ENCODE data around the gene ZNF480.
A peak's percentile ranks its signal among the peaks of the same experiment; 100 is the strongest.
"Not testable (repeated sequence)": the region's sequence is repeated elsewhere in the genome, so short reads cannot be mapped to it uniquely, and the experiment has no call there.

ZNF480 gene

DNA sequence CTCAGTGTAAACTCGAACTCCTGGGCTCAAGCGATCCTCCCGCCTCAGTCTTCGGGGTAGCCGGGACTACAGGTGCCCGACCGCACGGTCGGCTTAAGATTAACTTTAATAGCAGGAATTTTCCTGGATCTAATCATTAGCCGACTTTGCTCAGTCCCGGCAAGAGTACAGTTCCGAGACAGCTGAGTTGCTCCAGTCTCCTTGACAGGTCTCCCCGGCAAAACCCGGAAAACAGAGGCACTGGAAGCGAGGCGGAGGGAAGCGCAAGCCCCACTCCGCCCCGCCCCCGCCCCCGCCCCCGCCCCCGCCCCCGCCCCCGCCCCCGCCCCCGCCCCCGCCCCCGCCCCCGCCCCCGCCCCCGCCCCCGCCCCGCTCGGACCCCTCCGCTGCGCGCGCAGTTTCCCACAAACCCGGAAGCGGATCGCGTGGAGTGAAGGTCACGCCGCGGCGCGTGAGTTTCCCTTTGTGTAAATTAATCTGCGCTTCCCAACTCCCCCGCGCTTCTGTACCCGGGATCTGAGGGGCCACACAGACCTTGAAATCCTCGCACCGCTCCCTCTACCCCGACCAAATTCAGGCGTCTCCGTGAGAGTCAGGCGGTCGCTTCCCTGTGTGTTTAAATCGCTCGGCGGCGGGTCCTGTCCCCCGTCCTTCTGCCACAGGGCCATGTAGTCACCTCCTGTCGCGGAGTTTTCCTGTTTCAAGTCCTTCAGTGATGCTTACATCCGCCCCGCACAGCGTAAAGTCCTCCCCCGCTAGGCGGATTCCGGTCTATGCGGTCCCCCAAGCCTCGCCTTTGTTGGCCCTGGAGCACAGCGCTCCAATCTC, at the start of gene ZNF480:
Gene ZNF480 (plus strand): TSS at position 397 of the 828 bp plus-strand sequence. CDS start 3,244 bp downstream, outside the sequence.
- DNase-seq (ENCODE audit: low read depth), result peak; percentile 54

DNA sequence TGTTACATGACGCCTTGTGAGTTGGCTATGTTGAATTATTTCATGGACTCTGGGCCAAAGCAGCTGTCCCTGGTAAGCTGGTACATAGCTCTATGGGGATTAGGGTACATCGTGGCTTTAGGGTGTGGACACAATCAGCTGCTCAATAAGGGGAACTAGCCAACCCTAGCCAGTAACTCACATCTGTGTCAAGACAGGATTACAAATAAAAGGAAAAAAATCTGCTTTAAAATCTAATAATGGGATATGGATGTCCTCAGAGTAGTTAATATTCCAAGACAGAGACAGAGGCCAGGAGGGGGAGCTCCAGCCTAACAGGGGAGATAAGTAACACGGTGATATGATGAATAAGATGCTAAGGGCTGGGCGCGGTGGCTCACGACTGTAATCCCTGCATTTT, 48.7 kb upstream of the ZNF480 start:
- peak; percentile 41 for DNase-seq (ENCODE audit: low read depth)

DNA sequence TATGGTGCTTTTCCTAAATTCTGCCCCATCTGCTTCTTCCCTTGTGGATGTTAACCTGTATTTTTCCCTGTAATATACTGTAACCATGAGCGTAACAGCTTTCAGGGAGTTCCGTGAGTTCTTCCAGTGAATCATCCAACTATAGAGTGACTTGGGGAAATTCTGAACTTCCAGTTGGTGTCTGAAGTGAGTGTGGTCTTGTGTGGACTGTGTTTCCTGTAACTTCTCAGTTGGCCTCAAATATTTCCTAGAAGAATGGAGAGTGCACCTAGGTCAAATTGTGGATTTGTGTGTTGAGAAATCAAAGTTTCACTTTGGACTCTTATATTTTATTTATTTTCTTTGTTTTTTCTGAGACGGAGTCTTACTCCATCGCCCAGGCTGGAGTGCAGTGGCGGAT, 38.5 kb upstream of the ZNF480 start:
- no peak for DNase-seq (ENCODE audit: low read depth)

DNA sequence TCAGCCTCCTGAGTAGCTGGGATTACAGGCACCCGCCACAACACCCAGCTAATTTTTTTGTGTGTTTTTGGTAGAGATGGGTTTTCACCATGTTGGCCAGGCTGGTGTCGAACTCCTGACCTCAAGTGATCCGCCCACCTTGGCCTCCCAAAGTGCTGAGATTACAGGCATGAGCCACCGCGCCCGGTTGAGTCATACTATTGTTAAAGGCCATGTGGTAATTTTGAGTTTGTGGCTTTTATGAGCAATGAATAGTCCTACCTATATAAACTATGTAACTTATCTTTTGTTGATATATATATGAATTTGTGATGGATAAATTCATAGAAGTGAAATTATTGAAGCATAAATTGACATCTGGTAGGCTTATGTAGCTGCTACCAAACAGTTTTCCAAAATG, 31.4 kb upstream of the ZNF480 start:
- DNase-seq (ENCODE audit: low read depth), result peak; percentile 22

DNA sequence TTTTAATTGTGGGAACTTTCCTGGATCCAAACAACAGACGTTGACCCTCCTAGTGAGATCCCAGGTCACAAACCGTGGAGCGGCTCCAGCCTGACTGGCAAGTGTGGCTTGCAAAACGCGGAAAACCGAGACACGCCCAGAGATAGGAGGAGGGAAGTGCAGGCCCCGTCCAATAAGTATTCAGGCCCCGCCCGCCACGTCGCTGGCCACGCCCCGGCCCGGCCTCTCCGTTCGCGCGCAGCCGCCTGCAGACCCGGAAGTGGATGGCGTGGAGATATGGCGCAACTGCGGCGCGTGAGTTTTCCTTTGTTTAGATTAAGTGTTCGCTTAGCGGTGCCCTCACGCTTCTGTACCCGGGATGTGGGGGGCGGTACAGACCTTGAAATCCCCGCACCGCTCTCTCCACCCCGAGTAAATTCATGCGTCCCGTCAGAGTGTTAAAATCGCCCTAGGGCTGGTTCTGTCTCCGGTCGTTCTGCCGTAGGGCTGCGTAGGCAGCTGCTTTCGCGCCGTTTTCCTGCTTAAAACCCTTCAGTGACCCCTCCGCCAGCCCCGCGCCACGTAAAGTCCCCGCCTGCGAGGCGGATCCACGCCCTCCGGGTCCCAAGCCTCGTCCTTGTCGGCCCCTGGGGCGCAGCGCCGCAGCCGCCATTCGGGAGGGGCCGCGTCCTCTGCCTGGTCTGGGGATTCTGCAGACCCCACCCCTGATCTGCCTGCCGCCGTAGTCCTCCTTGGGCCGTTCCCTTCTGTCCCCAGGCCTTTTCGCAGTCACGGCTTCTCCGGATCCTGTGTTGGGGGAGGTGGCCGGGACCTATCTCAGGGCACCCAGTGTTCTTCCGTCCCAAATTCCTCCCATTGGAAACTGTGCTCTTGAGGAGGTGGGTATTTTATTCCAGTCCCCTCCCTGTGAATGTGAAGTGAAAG, 27.4 kb upstream of the ZNF480 start, which contains the start of gene ZNF766:
Gene ZNF766 (plus strand): TSS at position 250 of the 924 bp plus-strand sequence. CDS start 27 bp downstream, at position 277.
- DNase-seq (ENCODE audit: low read depth), result peak; percentile 97

DNA sequence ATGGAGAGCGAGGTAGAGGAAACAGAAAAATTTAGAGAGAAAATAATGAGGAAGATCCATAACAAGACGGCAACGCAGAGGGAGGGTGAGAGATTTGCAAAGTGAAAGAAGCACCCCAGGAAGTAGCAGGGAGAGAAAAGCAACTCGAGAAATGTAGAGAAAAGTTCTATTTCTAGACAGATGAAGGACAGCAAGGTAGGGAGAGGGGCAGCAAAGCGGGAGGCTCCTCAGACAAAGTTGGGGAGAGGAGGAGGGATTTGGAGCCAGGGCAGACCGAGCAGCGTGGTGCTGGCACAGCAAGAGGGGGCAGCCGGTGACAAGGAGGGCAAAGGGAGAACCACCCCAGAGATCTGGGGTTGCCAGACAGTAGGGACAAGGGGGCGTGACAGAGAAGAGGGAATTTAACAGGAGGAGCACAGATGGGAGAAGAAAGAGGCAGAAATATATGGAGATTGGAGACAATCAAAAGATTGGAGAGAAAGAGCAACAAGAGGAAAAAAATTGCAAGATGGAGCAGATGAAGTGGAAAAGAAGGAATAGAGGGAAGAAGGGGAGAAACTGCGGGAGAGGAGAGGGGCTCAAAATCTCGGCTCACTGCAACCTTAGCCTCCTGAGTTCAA, 26.6 kb upstream of the ZNF480 start:
- DNase-seq (ENCODE audit: low read depth), result no peak

DNA sequence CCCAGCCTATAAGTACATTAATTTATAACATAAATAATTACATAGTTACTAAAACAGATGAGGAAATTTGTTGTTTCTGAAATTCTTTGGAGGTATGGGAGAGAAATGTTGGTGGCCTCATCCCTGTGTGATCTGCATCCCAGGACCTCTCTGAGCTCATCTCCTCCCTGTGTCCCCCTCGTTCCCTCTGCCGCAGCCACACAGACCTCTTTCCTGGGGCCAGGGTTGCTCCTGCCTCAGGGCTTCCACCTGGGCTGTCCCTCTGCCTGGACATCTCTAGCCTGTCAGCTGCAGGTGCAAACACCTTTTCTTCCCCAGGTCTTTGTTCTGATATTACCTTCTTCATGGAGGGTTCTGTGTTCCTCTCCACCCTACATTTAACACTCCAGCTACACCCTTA, 23.7 kb upstream of the ZNF480 start:
- DNase-seq (ENCODE audit: low read depth), result no peak

DNA sequence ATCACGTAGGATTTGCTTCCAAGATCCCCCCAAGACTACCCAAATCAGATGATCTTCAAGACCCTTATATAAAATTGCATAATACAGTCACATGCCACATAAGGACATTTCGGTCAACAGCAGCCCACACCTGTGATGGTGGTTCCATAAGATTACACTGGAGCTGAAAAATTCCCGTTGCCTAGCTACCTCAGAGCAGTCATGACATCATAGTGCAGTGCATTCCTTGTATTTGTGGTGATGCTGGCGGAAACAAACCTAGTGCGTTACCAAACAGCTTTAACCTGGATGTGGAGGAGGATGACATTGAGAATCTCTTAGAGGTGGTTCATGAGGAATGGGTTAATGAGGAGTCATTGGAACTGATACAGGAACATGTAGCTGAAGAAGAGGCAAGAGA, 22.8 kb upstream of the ZNF480 start:
- DNase-seq (ENCODE audit: low read depth), result no peak

DNA sequence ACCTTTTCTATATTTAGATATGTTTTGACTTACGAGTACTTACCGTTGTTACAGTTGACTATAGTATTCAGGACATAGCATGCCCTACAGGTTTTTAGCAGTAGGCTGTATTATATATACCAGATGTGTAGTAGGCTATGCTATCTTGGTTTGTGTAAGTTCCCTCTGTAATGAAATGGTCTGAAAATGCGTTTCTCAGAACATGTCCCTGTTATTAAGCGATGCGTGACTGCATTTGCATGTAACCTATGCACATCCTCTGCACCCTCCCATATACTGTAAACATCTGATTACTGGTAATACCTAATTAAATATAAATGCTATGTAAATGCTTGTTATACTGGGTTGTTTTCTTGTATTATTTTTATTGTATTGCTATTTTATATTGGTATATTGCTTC, 21.0 kb upstream of the ZNF480 start:
- no peak for DNase-seq (ENCODE audit: low read depth)

DNA sequence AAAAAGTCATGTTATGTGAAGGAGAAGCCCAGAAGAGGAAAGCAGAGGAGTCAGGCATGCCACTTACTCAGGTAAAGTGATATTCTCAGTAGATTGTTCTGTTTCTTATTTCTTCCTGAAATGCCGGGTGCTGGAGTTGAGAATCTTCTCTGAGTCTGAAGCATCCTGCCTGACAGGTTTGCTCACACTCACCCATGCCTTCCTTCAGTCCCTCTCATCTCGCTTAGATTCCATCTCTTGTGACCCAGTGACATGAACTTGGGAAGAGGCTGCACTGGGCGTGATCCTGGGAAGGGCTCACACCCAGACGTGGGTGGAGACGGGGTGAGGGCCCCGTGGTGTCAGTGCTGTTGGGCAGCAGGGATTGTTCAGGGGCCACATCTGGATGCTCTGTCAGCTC, 19.5 kb upstream of the ZNF480 start:
- DNase-seq (ENCODE audit: low read depth), result no peak

DNA sequence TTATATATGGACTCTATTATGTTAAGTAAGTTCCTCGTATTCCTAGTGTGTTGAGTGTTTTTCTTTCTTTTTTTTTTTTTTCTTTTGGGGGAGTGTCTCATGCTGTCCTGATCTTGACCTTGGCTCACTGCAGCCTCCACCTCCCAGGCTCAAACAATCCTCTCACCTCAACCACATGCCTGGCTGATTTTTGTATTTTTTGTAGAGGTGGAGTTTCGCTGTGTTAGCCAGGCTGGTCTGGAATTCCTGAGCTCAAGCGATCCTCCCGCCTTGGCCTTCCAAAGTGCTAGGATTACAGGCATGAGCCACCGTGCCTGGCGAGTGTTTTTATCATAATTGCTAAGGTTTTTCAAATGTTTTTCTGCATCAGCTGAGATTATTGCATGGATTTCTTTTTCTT, 10.7 kb upstream of the ZNF480 start:
- no peak for DNase-seq (ENCODE audit: low read depth)

DNA sequence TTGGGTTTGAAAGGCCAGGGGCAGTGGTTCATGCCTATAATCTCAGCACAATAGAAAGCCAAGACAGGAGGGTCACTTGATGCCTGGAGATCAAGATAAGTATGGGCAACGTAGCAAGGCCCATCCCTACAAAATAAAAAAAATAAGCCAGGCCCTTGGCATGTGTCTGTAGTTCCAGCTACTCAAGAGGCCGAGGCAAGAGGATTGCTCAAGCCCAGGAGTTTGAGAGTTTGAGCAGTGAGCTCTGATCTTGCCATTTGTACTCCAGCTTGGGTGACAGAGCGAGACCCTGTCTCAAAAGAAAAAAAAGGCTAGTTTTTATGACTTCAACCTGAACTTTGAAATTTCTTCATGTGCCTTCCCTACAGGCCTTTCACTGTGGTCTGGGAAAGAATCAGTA, 5.2 kb upstream of the ZNF480 start:
- no peak for DNase-seq (ENCODE audit: low read depth)

DNA sequence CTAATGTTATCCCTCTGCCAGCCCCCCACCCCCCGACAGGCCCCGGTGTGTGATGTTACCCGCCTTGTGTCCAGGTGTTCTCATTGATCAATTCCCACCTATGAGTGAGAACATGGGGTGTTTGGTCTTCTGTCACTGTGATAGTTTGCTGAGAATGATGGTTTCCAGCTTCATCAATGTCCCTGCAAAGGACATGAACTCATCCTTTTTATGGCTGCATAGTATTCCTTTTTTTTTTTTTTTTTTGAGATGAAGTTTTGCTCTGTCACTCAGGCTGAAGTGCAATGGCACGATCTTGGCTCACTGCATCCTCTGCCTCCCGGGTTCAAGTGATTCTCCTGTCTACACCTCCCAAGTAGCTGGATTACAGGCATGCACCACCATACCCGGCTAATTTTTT, 4.0 kb upstream of the ZNF480 start:
- DNase-seq (ENCODE audit: low read depth), result not testable (repeated sequence)

DNA sequence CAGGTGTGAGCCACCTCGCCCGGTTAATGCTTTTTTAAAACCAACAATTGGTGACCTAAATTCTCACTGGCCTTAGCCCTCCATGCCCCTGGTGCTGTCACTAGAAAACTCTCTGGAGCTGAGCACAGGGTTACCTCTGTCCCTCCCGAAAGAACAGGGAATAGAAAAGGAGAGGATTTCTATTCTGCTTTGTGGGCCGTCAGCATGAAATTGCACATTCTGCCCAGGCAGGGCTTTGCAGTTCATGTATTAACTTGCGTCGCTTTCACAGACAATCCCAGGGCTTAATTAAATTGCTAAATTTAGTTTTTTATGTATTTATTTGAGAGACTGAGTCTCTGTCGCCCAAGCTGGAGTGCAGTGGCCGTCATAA, 583 bp upstream of the ZNF480 start:
- DNase-seq (ENCODE audit: low read depth), result no peak

DNA sequence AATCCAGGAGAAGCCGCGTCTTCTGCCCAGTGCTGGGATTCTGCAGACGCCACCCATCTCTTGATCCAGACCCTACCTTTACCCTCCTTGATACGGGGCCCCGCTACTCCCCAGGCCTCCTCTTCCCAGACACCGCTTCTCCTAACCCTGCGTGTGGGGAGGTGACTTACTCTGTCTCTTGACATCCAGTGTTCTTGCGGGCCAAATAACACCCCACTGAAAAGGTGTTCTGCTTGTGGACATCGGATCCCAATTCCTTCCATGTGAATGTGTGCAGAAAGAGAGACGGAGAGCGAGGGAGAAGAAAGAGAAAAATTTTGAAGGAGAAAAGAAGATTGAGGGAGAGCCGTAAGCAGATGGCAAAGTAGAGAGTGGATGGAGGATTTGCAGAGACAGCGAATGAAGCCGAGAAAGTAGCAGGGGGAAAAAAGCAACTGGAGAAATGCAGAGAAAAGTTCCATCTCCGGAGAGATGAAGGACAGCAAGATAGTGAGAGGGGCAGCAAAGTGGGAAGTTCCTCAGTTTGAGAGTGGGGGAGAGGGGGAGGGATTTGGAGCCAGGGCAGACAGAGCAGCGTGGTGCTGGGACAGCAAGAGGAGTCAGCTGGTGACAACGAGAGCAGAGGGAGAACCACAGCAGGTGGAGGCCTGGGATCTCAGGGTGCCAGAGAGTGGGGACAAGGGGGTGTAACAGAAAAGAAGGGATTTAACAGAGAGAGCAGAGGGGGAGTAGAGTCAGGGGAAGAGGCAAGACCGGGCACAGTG, 814 bp downstream of the ZNF480 start:
- DNase-seq (ENCODE audit: low read depth), result no peak

DNA sequence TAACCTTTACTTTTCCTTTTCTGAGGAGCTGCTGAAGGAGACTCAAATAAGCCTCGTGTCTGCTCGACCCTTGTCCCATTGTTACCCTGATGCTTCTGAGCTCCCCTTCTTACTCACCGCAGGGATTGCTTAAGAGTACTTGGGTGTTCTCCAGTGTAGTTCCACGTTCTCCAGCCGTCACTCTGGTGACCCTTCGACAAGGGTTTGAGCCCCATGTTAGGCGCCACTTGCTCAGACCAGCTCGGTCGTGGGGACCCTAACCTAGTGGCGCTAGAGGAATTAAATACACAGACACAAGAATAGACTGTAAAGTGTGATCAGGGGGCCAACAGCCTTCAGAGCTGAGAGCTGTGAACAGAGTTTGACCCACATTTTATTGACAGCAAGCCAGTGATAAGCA, 10.3 kb downstream of the ZNF480 start:
- no peak for DNase-seq (ENCODE audit: low read depth)

DNA sequence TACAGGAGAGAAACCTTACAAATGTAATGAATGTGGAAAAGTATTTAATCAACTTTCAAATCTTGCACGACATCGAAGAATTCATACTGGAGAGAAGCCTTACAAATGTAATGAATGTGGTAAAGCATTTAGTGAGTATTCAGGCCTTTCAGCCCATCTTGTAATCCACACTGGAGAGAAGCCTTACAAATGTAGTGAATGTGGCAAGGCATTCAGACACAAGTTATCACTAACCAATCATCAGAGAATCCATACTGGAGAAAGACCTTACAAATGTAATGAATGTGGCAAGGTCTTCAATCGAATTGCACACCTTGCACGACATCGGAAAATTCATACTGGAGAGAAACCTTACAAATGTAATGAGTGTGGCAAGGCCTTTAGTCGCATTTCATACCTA, 25.5 kb downstream of the ZNF480 start:
- DNase-seq (ENCODE audit: low read depth), result no peak

DNA sequence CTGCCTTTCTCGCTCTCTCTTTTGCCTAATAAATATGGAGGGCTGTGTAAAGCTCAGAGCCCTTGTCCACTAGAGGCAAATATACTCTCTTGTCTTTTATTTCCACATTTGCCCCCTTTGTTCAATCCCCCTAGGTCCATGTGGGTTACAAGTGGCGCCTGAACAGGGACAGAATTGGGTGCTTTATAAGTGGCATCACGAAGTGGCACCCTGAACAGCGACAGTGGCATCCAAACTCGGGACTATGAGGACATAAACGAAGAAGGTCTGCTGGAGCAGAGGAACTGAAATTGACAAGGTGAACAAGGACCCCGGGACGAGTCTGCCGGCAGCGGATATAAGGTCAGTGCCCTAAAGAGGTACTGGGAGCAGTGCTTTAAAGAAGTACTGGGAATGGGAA, 34.8 kb downstream of the ZNF480 start:
- no peak for DNase-seq (ENCODE audit: low read depth)

DNA sequence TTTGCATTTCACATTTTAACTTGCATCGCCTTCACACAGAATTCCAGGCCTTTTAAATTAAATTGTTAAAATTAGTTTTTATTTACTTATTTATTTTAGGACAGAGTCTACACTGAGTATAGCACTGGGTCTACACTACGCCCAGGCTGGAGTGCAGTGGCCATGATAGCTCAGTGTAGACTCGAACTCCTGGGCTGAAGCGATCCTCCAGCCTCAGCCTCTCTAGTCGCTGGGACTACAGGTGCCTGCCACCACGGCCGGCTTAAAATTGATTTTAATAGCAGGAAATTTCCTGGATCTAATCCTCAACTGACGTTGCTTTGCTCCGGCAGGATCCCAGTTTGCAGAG, 38.8 kb downstream of the ZNF480 start:
- DNase-seq (ENCODE audit: low read depth), result no peak

DNA sequence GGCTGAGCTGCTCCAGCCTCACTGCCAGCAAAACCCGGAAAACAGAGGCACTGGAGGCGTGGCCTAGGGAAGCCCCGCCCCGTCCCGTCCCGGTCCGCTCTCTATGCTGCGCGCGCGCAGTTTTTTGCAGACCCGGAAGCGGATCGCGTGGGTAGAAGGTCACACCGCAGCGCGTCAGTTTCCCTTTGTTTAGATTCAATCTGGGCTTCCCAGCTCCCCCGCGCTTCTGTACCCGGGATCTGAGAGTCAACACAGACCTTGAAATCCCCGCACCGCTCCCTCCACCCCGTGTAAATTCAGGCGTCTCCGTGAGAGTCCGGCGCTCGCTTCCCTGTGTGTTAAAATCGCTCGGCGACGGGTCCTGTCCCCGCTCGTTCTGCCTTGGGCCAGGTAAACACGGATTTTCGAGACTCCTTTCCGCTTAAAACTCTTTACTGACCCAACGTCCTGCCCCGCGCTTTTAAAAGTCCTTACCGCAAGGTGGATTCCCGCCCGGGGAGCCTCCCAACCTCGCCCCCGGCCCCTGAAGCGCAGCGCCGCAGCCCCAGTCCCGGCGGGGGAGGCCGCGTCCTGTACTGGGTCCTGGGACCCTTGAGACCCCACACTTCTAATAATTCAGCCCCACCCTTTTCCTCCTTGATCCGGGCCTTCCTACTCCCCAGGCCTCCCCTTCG, 39.3 kb downstream of the ZNF480 start, which contains the start of gene ZNF610:
Gene ZNF610 (plus strand): TSS at position 127 of the 674 bp plus-strand sequence. CDS start 12,930 bp downstream, outside the sequence.
- DNase-seq (ENCODE audit: low read depth), result peak; percentile 85

DNA sequence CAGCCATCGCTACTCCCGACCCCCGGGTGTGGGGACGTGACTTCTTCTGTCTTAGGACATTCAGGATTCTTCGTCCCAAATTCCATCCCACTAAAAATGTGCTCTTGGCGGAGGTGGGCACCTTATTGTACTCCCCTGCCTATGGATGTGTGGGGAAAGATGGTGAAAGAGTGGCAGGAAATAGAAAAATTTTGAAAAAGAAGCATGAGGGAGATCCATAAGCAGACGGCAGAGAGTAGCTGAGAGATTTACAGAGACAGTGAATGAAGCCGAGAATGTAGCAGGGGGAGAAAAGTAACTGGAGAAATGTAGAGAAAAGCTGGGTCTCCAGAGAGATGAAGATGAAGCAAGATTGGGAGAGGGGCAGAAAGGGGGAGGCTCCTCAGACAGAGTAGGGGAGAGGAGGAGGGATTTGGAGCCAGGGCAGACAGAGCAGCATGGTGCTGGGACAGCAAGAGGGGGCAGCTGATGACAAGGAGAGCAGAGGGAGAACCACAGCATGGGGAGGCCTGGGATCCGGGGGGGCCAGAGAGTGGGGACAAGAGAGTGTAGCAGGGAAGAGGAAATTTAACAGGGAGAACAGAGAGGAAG, 39.9 kb downstream of the ZNF480 start:
- DNase-seq (ENCODE audit: low read depth), result no peak

Measured in activated T-cell treated with anti-CD3 and anti-CD28 coated beads for 48 hours (primary cell).